HG03060 (cell line): ENCODE results near the gene INPP5D.
"Not testable (repeated sequence)": the region's sequence is repeated elsewhere in the genome, so short reads cannot be mapped to it uniquely, and the experiment has no call there.

Experiments
- ATAC-seq: cut with Tn5 transposase; IDR thresholded peaks from one replicate; pipeline ENCODE4 v1.9.1; 2021; ENCODE audit warnings: low read depth, moderate number of reproducible peaks; ENCODE audit not compliant: unreplicated experiment

INPP5D gene

DNA sequence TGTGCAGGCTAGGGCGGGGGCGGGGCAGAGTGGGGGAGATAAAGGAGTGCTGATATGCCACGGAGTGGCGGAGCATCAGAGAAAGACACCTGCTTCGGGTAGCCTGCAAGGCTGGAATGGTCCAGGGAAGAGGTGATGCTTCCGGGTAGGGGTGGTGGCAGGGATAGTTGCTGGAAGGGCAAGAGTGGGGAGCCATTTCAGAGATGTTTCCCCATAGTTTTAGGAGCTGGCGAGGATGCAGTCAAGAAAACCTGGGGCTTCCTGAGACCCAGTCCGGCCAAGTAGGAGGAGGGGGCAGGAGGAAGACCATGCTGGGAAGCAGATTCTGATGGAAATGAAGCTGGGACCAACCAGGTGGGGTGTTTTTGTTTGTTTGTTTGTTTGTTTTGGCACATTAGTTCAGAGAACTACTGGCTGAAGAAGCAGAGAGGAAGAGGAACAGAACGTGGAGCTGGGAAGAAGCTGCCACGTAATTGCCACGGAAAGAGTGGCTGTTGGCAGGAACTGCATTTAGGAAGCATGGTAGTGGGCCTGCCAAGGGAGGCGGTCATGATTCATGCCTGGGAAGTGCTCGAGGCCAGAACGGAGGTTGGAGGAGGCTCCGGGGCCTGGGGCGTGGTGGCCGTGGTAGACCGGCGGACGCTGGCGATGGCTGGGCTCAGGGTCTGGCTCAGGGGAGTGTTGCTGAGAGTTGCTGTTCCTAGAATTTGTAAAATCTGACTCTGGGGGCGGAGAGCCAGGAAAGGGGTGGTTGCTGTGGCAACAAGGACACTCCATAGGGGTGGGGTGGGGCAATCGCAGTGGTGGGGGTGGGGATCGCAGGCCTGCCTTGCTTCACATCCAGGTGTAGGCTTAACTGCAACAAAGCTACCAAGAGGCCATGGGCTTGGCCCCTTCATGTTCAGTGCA lies 8.6 kb upstream of the INPP5D start:
- no peak for ATAC-seq

- not testable (repeated sequence) for ATAC-seq
Measured at GRCh38 chr2:233052517-233052916, 7.6 kb upstream of the INPP5D start.

DNA sequence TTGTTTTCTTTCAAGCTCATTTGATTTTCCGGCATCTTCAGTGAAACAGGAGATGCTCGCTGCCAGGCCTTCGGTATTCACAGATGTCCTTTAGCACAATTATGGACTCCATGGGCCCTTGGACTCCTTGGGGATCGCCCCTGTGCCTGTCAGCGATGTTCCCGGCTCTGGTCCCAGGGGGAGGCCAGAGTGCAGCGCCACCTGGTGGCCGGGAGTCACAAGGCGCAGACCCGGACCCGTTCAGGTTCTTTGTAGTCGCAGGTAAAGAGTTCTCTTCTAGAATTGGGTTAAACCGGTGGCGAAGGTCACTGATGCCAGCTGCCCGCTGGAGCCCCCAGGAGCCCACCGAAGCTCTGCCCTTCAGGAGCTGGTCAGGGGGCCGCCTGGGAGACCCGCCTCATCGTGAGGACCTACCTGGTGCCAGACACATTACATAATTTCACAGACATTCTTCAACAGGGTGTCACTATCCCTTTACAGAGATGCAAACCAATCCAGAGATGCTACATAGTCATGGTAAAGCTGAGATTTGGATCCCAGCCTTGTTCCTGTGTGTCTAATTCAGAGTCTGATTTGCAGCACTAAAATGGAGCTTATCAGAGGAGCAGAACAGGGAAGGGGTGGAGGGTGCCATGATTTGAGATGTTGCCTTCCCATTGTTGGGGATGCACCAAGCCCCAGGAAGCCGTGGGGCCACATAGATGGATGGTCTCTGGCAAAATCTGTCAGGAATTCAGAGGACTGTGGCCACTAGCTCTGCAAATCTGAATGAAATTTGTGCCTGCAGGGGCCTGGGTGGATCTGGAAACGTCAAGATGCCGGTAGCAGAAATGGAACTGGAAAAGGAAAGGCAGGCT lies 6.0 kb upstream of the INPP5D start:
- no peak for ATAC-seq

GRCh38 chr2:233055362-233055761 lies 4.8 kb upstream of the INPP5D start:
- ATAC-seq, result no peak

DNA sequence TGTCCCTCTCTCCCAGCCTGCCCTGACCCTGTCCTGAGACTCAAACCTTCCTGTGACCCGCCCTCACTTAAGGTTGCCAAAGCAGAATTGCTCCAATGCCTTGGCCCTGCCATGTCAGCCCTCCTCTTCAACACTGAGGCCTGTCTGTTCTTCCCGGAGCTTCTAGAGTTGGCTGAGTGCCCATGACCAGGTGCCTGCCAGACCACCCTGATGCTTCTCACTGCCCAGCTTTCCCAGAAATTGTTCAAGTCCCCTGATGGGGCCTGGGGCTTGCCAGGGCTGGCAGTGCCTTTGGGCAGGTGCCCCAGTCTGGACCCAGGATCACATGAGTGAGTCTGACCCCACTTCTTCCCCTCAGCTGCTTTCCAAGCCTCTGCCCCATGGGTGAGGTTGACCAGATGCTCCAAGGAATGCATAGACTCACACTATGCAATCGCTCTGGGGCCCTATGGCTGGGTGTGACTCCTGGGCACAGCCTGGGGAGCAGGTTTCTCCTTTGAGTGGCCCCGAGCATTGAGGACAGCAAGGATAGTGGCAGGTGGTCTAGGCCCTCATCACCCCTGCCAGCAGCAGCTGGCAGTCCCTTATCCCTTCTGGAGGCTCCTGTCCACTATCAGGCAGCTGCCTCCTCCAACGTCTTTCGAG lies 3.1 kb upstream of the INPP5D start:
- ATAC-seq, result no peak

DNA sequence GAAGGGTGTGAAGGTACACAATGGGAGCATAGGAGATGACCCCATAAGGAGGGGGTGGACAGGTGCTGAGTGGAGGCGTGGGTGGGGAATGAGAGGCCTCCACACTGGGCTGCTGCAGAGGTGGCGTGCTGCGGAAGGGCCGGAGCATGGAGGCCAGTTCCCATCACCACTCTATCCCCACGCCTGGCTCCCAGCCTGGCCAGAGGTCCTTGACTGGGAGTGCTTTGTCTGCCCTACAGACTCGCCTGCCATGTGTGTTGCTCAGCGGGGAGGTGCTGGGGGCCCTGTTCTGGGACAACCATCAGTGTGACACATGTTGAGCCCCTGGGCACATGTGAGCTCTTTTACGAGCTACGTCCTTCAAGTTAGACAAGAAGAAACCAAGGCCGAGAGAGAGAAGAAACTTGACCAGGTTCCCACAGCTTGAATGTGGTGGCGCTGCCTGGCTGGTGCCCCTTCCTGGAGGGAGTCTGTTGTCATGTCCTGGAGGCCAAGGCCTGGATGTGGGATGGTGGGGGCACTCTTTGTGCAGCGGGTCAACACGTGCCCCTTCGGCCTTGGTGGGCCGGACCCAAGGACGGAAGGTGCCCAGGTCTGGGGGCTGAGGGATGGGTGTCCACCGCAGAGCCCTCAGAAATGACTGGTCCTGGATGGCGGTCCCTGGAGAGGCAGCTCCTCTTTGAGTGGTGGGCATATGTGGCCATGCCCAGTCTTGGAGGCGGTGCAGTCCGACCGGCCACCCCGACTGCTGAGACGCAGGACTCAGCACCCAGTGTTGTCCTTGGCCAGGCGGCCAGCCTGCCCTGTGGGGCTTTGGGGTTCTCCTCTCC lies 1.2 kb upstream of the INPP5D start:
- no peak for ATAC-seq

- no peak for ATAC-seq
Measured at GRCh38 chr2:233059547-233059796, 670 bp upstream of the INPP5D start.

DNA sequence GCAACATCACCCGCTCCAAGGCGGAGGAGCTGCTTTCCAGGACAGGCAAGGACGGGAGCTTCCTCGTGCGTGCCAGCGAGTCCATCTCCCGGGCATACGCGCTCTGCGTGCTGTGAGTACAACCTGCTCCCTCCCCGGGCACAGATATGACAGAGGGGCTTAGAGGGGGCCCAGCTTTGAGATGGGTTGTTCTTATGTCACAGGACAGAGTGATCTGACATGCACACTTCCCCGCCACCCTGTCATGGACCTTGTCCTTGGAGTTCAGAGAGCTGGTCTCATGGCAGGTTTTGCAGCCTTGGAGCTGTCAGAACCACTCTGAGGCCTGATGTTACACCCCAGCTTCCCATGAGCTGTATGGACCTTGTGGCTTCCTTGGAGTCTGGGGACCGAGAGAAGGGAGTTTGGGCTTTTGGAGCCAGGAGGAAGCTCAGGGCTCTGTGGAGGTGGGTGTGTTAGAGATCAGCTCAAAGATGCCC lies 398 bp downstream of the INPP5D start:
- ATAC-seq, result no peak

DNA sequence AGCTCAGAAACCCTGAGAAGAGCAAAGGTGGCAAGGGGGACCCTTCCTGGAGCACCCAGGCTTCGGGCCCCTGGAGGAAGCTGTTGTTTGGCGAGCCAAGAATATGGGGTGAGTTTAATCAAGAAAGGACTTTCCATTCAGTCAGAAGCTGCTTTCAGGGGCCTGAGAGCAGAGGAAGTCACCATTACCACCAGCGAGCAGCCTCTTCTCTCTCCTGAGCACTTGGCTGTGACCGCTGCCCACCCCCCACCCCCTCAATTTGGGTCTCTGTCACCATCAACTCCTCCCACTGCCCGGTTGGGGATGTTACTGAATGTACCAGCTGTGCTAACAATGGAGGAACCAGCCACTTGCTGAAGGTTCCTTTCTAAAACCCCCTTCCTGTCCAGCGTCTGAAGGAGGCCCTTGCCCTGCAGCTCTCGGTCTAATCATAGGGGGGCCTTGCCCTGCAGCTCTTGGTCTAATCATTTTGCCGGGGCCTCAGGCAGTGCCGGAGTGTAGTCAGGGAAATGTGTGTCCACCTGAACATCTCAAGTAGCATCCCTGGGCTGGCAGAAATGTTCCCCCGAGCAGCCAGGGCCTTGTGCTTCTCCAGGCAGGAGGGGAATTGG lies 943 bp downstream of the INPP5D start:
- no peak for ATAC-seq

DNA sequence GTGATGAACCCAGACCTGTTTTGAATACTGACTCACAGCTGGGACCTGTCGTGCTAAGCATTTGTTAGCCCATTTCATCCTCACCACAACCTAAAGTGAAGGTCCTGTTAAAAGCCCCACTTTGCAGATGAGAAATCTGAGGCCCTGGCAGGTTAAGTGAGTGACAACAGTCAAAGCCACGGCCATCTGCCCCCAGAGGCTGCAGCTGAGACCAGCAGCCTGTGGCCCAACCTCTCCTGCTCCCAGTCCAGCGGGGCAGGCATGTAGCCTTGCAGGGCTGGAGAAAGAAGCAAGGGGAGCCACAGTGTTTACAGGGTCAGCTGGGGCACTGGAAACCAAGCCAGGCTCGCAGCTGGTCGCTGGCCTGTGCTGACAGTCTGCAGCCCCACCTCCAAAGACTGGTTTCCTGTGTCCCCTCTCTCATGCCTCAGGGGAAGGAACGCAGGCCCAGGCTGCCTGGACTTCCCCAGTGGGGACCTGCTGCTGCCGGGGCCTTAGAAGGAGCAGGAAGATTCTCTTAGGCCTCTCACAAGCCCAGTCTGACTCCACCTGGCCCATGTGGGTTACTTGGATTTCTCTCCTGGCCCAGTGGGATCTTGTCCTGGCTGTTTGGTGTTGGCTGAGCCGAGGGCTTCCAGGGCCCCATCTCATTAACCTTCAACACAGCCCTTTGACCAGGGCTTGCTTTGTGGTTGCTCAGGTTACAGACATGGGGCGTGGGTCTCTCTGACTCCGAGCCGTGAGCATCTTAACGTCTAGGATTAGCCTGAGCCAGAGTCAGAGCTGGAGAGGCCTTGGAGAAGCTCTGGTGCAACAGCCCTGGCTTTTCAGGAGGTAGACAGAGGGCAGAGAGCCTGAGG lies 1.7 kb downstream of the INPP5D start:
- no peak for ATAC-seq

- ATAC-seq, result no peak
Measured at GRCh38 chr2:233062451-233062850, 2.3 kb downstream of the INPP5D start.

- no peak for ATAC-seq
Measured at GRCh38 chr2:233062946-233063268, 2.8 kb downstream of the INPP5D start.

GRCh38 chr2:233063269-233063975 lies 3.3 kb downstream of the INPP5D start:
- ATAC-seq, result peak; percentile 38

DNA sequence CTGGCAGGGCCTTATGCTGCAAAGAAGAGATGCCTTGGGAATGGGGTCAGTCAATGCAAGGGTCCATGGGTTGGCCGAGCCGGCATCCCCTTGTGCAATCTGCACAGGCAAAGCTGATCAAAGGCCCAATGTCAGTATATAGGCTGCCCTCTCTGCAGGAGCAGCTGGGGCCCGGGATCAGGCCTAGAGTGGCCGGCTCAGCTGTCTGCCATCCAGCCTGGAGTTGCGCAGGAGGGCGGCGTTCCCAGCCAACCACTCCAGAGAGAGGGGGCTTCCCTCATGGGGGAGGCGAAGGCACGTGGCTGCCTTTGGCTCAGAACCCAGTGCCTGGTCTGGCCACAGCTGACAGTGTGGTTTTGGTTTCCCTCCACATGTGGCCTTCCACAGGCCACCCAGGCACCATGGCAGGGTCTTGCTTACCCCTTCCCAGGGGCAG lies 3.9 kb downstream of the INPP5D start:
- ATAC-seq, result no peak

- no peak for ATAC-seq
Measured at GRCh38 chr2:233064530-233065199, 4.5 kb downstream of the INPP5D start.

DNA sequence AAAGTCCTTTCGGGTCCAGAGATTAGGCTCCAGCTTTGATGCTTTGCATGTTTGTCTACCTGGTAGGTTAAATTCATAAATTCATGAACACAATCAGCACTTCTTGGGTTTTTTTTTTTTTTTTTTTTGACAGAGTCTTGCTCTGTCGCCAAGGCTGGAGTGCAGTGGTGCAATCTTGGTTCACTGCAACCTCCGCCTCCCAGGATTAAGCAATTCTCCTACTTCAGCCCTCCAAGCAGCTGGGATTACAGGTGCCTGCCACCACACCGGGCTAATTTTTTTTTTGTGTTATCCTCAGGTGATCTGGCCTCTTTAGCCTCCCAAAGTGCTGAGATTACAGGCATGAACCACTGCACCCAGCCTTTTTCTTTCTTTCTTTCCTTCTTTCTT lies 5.1 kb downstream of the INPP5D start:
- ATAC-seq, result not testable (repeated sequence)

GRCh38 chr2:233065954-233066470 lies 5.9 kb downstream of the INPP5D start:
- ATAC-seq, result no peak
